K562 (cell line): ENCODE data around the gene CRKL. TPM values are rescaled to one million over a fixed set of nuclear protein-coding genes. Genes with fewer than 3 reads are reported as not detected.
A peak's percentile ranks its signal among the peaks of the same experiment; 100 is the strongest.
"Not testable (repeated sequence)": the region's sequence is repeated elsewhere in the genome, so short reads cannot be mapped to it uniquely, and the experiment has no call there.

Experiments used
- ATAC-seq: fragments of 200-7000 bp; cut with Tn5 transposase; 3 replicates; pipeline ENCODE4 v1.9.1; 2020; ENCODE audit warnings: moderate library complexity
- BruUV-seq: library from RNA; stranded (reverse); fragments of 400-500 nt; replicated peaks from 2 replicates; lab custom pipeline; 2021; lab: Mats Ljungman, UMichigan
- CTCF ChIA-PET: fragments of 300-600 bp; formaldehyde crosslinking; extraction: SDS; loops from one replicate; lab custom pipeline; 2021; ENCODE audit warnings: low intra/inter-chr PET ratio; lab: Yijun Ruan, JAX
- POLR2A ChIA-PET: fragments of 300-600, 350-650 bp; sonication (Branson Sonifier 250); formaldehyde crosslinking; extraction: SDS; loops from one replicate; lab custom pipeline; 2021; ENCODE audit warnings: antibody characterized with exemption, inconsistent platforms; lab: Yijun Ruan, JAX
- DNase-seq, 4 experiments: peaks; one replicate each; pipeline versions ENCODE4 v3.0.0 to v3.0.0-alpha.2; 2011 to 2018; ENCODE audit warnings: low spot score in 3 of 4, mixed read lengths in 3 of 4; ENCODE audit errors: extremely low read depth in 1 of 4
- FAIRE-seq: peaks from 2 replicates; lab custom pipeline; 2011; peaks lifted over from hg19 to GRCh38; lab: Jason Lieb, UNC
- H2AFZ ChIP-seq: 2 replicates; pipeline ENCODE4 v1.6.0; 2011; ENCODE audit warnings: low read depth, low read length, control low read depth, inconsistent platforms
- H3K27ac ChIP-seq: fragments of 200-600 bp; 3 replicates; pipeline ENCODE4 v1.8.0; 2011; ENCODE audit warnings: low read depth, mild to moderate bottlenecking, control low read depth, inconsistent platforms, low read length, moderate library complexity, mixed read lengths; ENCODE audit errors: extremely low read depth
- H3K27me3 ChIP-seq, 2 experiments: fragments of 300-600 bp in 1 of 2; 2 replicates in 1 of 2; 3 replicates in 1 of 2; pipeline versions ENCODE4 v1.6.0 to v1.8.0; 2011; ENCODE audit warnings: inconsistent platforms in 2 of 2, low read length in 2 of 2, mild to moderate bottlenecking in 1 of 2, mixed read lengths in 1 of 2, moderate library complexity in 1 of 2; ENCODE audit not compliant: control insufficient read depth in 2 of 2, insufficient read depth in 2 of 2
- H3K36me3 ChIP-seq: fragments of 300-600 bp; 3 replicates; pipeline ENCODE4 v1.8.0; 2011; ENCODE audit warnings: mild to moderate bottlenecking, low read length, inconsistent platforms; ENCODE audit not compliant: control insufficient read depth, insufficient read depth
- H3K4me1 ChIP-seq, 2 experiments: fragments of 200-600 bp in 1 of 2; replicated peaks in 1 of 2; 2 replicates in 1 of 2; 3 replicates in 1 of 2; pipeline versions ENCODE4 v1.5.1 to v1.8.0; 2011; ENCODE audit warnings: inconsistent platforms in 2 of 2, low read length in 2 of 2, mild to moderate bottlenecking in 1 of 2, mixed read lengths in 1 of 2, moderate library complexity in 1 of 2; ENCODE audit not compliant: control insufficient read depth in 2 of 2, insufficient read depth in 2 of 2
- H3K4me2 ChIP-seq: 2 replicates; pipeline ENCODE4 v1.6.1; 2011; ENCODE audit warnings: low read length, control low read depth, inconsistent platforms, mixed read lengths; ENCODE audit not compliant: insufficient read depth
- H3K4me3 ChIP-seq: fragments of 200-600 bp; sonication (generic), shearing (Covaris generic); 2 replicates; pipeline ENCODE4 v1.5.1; 2016; ENCODE audit warnings: control low read depth, inconsistent platforms
- H3K79me2 ChIP-seq: fragments of 200-600 bp; 3 replicates; pipeline ENCODE4 v1.8.0; 2011; ENCODE audit warnings: low read length, inconsistent platforms; ENCODE audit not compliant: control insufficient read depth, insufficient read depth
- H3K9ac ChIP-seq, 2 experiments: 2 replicates each; pipeline versions ENCODE4 v1.6.0 to v1.6.1; 2011; ENCODE audit warnings: low read depth in 2 of 2, low read length in 2 of 2, control low read depth in 1 of 2, inconsistent platforms in 1 of 2, mild to moderate bottlenecking in 1 of 2, mixed read lengths in 1 of 2; ENCODE audit not compliant: insufficient read depth in 1 of 2
- H3K9me1 ChIP-seq: one replicate; pipeline ENCODE4 v1.6.0; 2011; ENCODE audit warnings: inconsistent platforms, mild to moderate bottlenecking, low read length, moderate library complexity; ENCODE audit not compliant: control insufficient read depth, insufficient read depth
- H3K9me3 ChIP-seq: replicated peaks from 2 replicates; pipeline ENCODE4 v1.5.1; 2011; ENCODE audit warnings: low read depth, low read length, inconsistent platforms; ENCODE audit not compliant: control insufficient read depth, insufficient read depth
- H4K20me1 ChIP-seq: replicated peaks from 2 replicates; pipeline ENCODE4 v1.6.1; 2011; ENCODE audit warnings: low read length, inconsistent platforms, mixed read lengths; ENCODE audit not compliant: control insufficient read depth, insufficient read depth
- RBM25 ChIP-seq: fragments of 200-400 bp; formaldehyde crosslinking; IDR thresholded peaks from 2 replicates; pipeline ENCODE4 v1.6.1; 2018; ENCODE audit warnings: low read length, low read depth, moderate library complexity; ENCODE audit not compliant: severe bottlenecking
- ZNF121 ChIP-seq: sonication (generic); formaldehyde crosslinking; conservative IDR thresholded peaks from 2 replicates; pipeline ENCODE4 v1.8.0; 2022; ENCODE audit warnings: missing genetic modification reagents
- WGBS: fragments of 100-300 bp; shearing (Covaris generic); methylation state at CpG from one replicate; pipeline ENCODE4 v1.1.6; 2016; ENCODE audit warnings: low coverage, mixed read lengths; ENCODE audit not compliant: insufficient coverage; ENCODE audit errors: missing lambda C conversion rate; 5-methylcytosine and 5-hydroxymethylcytosine counted together
- in situ Hi-C: fragments of 300-500 bp; cut with MboI; formaldehyde crosslinking; loops from 4 replicates; pipeline ENCODE4 v1.15.0; 2018; ENCODE audit warnings: inconsistent platforms, mixed read lengths
- intact Hi-C: fragments of 100-400 bp; cut with micrococcal nuclease; formaldehyde crosslinking; loops from 2 replicates; pipeline ENCODE4 v1.14.2; 2022
- polyA plus RNA-seq, 8 experiments: library from polyadenylated mRNA; depleted of rRNA in 4 of 8; stranded (reverse) in 5 of 8; unstranded in 3 of 8; fragments of >200 nt; fragmentation: Nextera tagmentation in 2 of 8; fragmentation: Illumina TruSeq in 1 of 8; extraction: Ambion mirVana in 2 of 8; extraction: Trizol in 1 of 8; gene quantifications; 2 replicates each; pipeline versions ENCODE4 v1.2.1 to v1.2.3, GENCODE V29; 2011 to 2014; ENCODE audit warnings: inconsistent platforms in 1 of 8, missing spikeins in 1 of 8
- total RNA-seq, 7 experiments: library from RNA; depleted of rRNA in 6 of 7; stranded (reverse); fragments of >200 nt in 6 of 7; fragmentation: Illumina TruSeq in 2 of 7; extraction: Trizol in 2 of 7; gene quantifications; 2 replicates each; pipeline versions ENCODE4 v1.2.1 to v1.2.3, GENCODE V29; 2011 to 2021; ENCODE audit warnings: low replicate concordance in 1 of 7
- TF ChIP-seq, protein P1 (sequence below): sonication (generic); formaldehyde crosslinking; IDR thresholded peaks from 2 replicates; pipeline ENCODE4 v1.8.0; 2022; ENCODE audit warnings: mild to moderate bottlenecking, low read depth, missing genetic modification reagents

Gene CRKL
- total and polyA plus RNA-seq, 9 of the 15 experiments (the other 6 are each of a cell fraction or from before 2014, with no cell fraction given), result 100 to 263 (median 124) TPM

DNA sequence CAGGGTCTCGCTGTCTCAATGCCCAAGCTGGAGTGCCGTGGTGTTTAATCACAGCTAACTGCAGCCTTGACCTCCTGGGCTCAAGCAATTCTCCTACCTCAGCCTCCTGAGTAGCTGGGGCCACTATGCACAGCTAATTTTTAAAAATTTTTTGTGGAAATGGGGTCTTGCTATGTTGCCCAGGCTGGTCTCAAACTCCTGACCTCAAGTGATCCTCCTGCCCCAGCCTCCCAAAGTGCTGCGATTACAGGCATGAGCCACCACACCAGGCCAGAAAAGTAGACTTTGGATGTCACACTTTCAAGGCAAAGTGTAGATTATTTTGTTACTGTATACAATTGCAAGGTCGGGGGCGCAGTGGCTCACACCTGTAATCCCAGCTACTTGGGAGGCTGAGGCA is 8.5 kb upstream of the CRKL start:
- FAIRE-seq, H4K20me1 ChIP-seq, intact Hi-C loops, DNase-seq, ATAC-seq, H2AFZ ChIP-seq: not testable (repeated sequence)
- peak; percentile 100 for TF ChIP-seq ZNF121 (CRISPR knock-in tag)
- TF ChIP-seq, protein P1, sequence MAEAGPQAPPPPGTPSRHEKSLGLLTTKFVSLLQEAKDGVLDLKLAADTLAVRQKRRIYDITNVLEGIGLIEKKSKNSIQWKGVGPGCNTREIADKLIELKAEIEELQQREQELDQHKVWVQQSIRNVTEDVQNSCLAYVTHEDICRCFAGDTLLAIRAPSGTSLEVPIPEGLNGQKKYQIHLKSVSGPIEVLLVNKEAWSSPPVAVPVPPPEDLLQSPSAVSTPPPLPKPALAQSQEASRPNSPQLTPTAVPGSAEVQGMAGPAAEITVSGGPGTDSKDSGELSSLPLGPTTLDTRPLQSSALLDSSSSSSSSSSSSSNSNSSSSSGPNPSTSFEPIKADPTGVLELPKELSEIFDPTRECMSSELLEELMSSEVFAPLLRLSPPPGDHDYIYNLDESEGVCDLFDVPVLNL (CRISPR knock-in tag), result 0 out of 2 replicates have a peak, but pooled peaks have one; percentile 43
- peak; percentile 79 for TF ChIP-seq RBM25
- TF ChIP-seq, all 486 proteins: peak for 3; not testable (repeated sequence) for 483
- H3K27ac ChIP-seq, H3K79me2 ChIP-seq, H3K9ac ChIP-seq, CTCF ChIA-PET, H3K4me3 ChIP-seq, in situ Hi-C loops, H3K36me3 ChIP-seq, H3K9me1 ChIP-seq, H3K4me1 ChIP-seq, BruUV-seq, H3K4me2 ChIP-seq, H3K9me3 ChIP-seq: not testable (repeated sequence)
- POLR2A ChIA-PET, result interaction anchor here (0.6 to 54.6 kb wide), 7 partner anchors 13 to 713 kb away, joined by 3 to 1556 read pairs (median 5); partner anchors contain the start of genes AIFM3 and LZTR1
- peaks cover 11 to 18% of the 10 kb centered on the region in 2 experiments for H3K27me3 ChIP-seq
- WGBS, result 54% methylated on average over 5 of the region's 5 CpGs
